MV-4-11 (cell line): ENCODE data around the gene MEG3.
"Not testable (repeated sequence)": the region's sequence is repeated elsewhere in the genome, so short reads cannot be mapped to it uniquely, and the experiment has no call there.

Experiments
- DNase-seq: peaks from one replicate; lab custom pipeline; 2025; lab: John Stamatoyannopoulos, UW

MEG3 gene

GRCh38 chr14:100816286-100816949 lies 9.5 kb upstream of the MEG3 start:
- no peak for DNase-seq

DNA sequence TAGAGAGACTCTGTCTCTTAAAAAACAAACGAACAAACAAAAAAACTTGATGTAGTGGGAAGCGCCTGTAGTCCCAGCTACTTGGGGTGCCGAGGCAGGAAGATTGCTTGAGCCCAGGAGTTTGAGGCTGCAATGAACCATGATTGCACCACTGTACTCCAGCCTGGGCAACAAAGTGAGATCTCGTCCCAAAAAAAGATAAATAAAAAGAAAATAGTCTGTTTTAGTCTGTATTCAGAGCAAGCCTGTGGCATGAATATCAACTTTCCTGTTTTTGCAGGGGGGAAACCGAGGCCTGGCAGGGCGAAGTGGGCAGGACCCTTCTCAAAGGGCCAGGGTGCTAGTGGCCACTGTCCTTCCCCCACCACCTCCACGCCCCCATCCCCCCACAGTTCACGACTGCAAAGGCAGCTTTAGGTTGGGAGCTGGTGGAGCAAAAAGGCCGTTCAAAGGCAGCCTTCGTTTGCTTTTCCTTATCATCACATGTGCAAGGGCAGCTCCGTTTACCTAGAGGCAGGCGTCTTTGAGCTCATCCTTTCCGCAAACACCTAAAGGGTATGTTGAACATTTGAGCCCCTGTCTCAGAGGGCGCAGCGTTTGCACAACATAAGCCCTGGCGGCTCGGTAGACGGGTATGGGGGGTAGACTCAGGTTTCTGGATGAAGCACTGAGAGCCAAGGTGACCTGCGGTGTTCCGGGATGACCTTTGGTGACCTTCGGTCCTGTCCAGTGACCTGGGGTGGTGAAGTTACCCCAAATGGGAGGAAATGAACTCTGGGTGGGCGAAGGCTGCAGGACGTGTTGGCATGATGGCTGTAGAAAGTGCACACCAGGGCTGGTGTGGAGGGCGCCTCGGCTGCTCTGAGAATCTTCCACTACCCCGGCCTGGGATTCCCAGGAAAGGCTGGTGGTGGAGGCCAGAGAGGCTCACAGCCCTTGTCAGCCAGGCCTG lies 8.7 kb upstream of the MEG3 start:
- DNase-seq: no peak

- no peak for DNase-seq
These were observed 7.7 kb upstream of the MEG3 start for GRCh38 chr14:100818221-100818699.

- not testable (repeated sequence) for DNase-seq
These were observed 7.0 kb upstream of the MEG3 start for GRCh38 chr14:100818923-100819322.

DNA sequence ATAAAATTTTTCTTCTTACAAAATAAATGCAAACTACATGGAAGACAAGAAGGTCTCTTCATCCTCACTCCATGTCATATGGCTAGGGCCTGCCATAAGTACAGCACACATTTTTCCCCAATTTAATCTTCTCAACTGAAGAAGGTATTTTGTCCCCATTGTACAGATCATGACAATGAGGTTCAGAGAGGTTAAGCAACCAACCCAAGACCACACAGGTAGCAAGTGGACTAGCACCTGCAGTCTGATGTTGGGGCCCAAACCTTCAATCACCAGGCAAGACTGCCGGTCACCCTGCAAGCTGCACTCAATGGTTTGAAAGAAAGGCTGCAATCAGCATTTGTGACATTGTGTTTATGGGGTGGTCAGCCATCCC lies 6.5 kb upstream of the MEG3 start:
- DNase-seq: no peak

DNA sequence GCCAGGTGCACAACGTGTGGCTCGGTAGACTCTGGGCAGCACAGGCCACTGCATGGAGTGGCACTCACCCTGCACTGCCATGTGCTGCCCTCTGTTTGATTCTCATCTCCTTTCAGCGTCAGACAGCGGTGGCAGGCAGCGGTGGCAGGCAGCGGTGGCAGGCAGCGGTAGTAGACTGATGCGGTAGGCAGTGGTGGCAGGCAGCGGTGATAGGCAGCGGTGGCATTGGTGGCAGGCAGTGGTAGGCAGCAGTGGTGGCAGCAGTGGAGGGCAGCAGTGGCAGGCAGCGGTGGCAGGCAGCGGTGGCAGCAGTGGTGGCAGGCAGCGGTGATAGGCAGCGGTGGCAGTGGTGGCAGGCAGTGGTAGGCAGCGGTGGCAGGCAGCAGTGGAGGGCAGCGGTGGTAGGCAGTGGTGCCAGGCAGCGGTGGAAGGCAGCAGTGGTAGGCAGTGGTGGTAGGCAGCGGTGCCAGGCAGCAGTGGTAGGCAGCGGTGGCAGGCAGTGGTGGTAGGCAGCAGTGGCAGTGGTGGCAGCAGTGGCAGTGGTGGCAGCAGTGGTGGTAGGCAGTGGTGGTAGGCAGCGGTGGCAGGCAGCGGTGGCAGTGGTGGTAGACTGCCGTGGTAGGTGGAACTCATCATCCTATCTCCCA lies 6.0 kb upstream of the MEG3 start:
- no peak for DNase-seq

GRCh38 chr14:100820957-100821356 lies 5.0 kb upstream of the MEG3 start:
- no peak for DNase-seq

DNA sequence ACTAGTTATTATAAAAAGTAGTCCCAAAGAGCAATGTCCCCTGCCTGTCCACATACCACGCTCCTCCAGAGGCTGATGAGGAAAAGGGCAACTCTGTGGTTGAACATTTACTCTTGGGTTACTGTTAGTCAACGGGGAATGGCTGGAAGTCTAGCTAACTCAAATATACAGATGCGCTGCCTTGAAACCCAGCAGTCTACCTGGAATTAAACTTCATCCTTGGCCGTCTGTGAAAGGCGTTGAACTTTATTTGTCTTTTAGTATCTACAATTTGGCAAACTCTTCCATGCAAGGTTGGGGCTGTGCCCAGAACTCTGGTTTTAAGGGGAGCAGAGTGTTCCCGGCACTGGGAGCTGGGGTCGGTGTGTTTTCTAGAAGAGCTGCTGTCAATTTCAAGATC lies 3.9 kb upstream of the MEG3 start:
- DNase-seq: no peak

DNA sequence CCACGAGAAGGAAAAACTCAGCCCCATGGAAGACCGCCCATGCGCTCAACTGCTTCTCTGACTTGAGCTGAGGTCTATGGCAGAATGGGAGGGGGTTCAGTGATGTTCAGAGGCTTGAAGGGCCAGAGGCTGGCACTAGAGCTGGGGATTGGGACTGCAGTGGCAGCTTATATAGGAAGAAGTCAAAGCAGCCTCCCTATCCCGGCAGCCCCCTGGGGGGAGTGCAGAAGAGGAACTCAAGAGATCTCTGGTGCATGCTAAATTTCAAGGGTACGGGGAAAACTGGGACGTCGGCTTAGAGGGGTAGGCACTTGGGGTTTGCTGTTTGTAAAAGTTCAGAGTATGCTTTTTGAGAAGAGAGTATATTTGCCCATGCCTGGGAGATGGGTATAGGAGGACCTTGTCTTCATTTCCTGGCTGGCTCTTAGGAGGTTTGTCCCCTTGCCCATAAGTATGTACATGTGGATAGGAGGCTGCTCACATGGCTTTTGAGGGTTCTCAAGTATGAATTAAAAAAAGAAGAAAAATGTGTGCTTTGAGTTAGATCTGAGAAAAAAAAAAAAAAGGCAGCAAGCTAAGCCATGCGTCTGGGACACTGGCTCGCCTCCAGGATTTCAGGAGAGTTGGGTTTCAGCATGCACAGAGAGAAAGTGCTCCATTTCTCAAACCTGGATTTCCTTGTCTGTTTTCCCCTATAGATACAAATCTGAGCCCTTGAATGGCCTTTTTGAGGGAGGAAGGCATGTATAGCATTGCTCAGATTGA lies 3.2 kb upstream of the MEG3 start:
- DNase-seq: no peak

DNA sequence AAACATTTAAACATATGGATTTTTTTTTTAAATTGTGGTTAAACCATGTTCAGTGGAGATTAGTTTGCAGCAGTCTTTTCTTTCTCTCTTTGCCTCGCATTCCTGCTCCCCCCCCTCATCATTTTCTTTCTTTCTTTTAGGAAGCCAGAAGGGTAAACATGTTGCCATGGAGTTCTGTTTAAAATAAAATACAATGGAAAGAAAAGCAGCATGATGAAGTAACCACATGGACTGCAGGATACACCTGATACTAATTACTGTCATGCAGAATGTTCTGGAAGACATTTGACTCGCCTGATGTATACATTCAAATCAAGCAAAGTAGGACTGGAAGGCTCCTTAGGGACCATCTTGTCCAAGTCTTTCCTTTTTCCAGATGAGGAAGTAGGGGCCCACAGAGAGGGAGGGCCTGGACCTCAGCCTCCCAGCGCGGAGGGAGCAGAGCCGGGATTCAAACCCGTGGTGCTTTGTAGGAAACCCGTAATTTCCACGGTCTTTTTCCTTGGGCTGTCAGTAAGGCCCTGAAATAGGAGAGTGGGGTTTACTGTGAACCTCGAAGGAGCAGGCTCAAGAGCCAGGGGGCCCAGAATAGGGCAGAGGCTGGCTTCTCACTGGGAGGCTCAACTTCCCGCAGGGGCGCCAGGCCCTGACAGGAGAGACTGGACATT lies 2.4 kb upstream of the MEG3 start:
- no peak for DNase-seq

DNA sequence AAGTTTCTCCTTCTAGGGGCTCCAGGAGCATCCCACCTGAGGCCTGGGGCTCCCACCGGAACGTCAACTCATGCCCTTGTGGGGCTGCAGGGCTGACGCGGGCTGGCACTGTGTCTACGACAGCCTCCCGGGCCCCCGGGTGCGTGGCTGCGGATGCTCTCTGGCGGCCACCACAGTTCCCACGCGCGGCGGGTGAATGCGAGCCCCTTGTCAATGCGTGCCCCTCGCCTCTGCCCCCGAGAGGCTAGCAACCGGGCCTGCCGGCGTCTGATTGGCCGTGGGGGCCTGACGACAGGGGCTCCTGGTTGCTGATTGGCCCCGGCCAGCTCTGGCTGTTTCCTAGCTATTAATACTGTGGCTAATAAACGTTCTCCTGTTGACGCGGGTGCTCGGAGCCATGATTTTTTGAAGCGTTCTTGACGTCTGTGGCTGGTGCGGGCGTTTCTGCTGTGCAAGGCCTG lies 1.8 kb upstream of the MEG3 start:
- no peak for DNase-seq

- no peak for DNase-seq
These were observed 811 bp upstream of the MEG3 start for GRCh38 chr14:100824901-100825712.

- DNase-seq: no peak
These were observed 628 bp downstream of the MEG3 start for GRCh38 chr14:100826391-100827100.

- DNase-seq: no peak
These were observed 1.4 kb downstream of the MEG3 start for GRCh38 chr14:100827101-100828021.

DNA sequence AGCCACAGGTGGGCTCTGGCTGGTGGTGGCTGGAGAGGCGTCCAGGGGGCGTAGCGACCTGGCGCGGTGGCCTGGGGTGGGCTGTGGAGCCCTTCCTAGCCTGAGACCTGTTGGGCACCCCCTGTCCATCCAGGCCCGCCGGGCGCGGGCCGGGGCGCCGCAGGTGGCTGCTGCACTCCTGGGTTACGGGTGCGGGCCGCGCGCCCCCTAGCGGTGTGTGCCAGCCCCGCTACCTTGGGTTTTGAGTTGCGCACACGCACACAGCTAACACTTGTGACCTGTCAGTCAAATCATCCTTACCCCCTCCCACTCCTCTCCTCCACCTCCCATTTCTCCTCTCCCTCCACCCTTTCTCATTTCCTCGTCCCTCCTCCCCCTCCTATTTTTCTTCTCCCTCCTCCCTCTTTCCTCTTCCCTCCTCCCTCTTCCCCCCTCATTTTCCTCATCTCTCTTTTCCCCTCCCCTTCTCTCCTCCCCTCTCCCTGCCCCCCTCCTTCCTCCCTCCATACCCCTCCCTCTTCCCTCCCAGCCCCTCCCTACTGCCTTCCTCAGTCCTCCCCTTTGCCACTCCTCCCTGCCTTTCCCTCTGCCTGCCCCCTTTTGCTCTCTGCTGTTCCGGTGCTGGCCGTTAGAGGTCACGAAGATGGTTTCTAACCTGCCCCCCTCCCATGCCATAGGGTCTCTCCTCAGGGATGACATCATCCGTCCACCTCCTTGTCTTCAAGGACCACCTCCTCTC lies 2.3 kb downstream of the MEG3 start:
- DNase-seq: no peak

GRCh38 chr14:100830681-100831080 lies 4.8 kb downstream of the MEG3 start:
- no peak for DNase-seq

- DNase-seq: no peak
These were observed 6.5 kb downstream of the MEG3 start for GRCh38 chr14:100832311-100832960.
